CD4-positive, alpha-beta T cell treated with Interleukin-17A for 1 hour (primary cell): Measurements from ENCODE around the gene MARCHF3.
A peak's percentile ranks its signal among the peaks of the same experiment; 100 is the strongest.
"Not testable (repeated sequence)": the region's sequence is repeated elsewhere in the genome, so short reads cannot be mapped to it uniquely, and the experiment has no call there.

Source experiments
- DNase-seq: peaks from one replicate; pipeline ENCODE4 v3.0.0-alpha.2; 2020

The MARCHF3 gene

GRCh38 chr5:127030259-127031146 lies at the start of gene MARCHF3:
MARCHF3 (minus strand) TSS chr5:127030558; CDS start chr5:126918171, 112,387 bp downstream.
- peak; percentile 93 for DNase-seq

- no peak for DNase-seq
Measured at GRCh38 chr5:127079994-127080491, 49.7 kb upstream of the MARCHF3 start.

GRCh38 chr5:127077366-127077765 lies 47.0 kb upstream of the MARCHF3 start:
- no peak for DNase-seq

DNA sequence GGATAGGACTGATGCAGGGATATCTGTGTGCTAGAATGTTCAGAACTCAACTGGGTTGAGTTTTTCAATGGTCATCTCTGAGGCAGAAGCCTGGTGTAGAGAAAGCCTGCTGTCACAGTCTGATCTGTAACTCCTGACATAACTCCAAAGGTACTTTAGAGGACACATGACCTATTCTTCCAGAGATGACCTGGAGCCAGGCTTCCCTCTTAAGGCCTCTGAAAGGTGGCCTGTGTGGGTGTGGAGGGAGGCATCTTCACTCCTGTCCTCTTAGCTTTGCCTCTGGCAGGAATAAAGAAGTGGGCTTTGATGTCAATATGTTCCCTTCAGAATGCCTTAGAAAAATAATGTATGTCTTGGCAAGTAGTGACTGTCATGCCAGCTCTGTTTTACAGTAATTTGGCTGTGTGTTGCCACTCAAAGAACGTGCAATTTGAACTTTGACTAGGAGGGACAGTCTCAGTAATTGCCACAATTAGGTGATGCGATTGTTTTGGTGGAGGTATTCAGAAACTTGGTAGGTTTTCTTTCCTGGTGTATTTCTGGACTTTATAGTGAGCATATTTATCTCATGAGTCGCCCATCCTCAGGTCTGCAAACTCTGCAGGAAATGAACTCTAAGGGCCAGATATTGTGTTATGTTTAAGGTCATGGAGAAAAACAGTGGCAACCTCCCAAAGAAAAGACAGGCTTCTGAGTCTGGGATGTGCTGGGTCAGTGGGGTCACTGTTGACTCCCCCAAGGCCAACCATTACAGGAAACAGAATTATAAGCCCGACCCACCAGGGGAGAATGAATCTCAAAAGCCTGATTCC lies 46.2 kb upstream of the MARCHF3 start:
- DNase-seq = no peak

DNA sequence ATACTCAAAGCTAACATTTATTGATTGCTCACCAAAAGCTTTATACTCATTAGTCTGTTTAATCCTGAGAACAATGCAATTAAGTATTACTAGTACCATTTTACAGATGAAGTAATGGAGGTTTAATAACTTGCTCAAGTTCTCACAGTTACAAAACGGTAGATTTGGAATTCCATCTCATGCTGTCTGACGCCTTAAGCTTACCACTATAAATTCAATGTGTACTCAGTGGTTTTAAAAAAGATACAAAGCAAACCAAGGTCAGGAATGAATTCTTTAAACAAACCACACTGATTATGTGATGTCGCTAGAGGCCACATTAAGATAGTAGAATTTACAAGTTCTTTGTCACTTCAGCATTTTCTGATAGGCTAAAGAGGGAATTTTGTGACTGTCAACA lies 44.1 kb upstream of the MARCHF3 start:
- DNase-seq = no peak

GRCh38 chr5:127072861-127073846 lies 42.8 kb upstream of the MARCHF3 start, which contains the start of gene C5orf63:
C5orf63 (minus strand) TSS chr5:127073502; CDS start chr5:127058995, 14,507 bp downstream.
- DNase-seq = peak; percentile 74

- DNase-seq = no peak
Measured at GRCh38 chr5:127070243-127070642, 39.9 kb upstream of the MARCHF3 start.

GRCh38 chr5:127068493-127069214 lies 38.3 kb upstream of the MARCHF3 start:
- no peak for DNase-seq

GRCh38 chr5:127066721-127067120 lies 36.4 kb upstream of the MARCHF3 start:
- no peak for DNase-seq

- DNase-seq = no peak
Measured at GRCh38 chr5:127064253-127064840, 34.0 kb upstream of the MARCHF3 start.

GRCh38 chr5:127063257-127063913 lies 33.0 kb upstream of the MARCHF3 start:
- DNase-seq = no peak

DNA sequence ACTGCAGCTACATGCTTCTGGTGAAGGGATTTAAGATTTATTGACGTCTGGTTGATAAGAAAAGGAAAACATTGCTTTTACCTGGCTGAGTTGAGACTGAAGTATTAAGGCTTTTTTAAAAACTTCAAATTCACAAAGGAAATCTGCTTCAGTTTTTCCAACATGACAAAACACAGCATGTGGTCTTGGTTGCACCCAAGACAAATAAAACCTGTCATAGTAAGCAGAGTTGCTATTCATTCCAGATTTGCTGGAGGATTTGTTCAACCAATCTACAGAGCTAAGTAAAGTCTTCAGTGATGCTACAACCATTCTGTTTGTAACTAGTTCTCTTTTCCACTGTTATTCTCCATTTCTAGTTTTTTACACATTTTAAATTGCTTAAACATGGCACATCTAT lies 31.6 kb upstream of the MARCHF3 start:
- no peak for DNase-seq

DNA sequence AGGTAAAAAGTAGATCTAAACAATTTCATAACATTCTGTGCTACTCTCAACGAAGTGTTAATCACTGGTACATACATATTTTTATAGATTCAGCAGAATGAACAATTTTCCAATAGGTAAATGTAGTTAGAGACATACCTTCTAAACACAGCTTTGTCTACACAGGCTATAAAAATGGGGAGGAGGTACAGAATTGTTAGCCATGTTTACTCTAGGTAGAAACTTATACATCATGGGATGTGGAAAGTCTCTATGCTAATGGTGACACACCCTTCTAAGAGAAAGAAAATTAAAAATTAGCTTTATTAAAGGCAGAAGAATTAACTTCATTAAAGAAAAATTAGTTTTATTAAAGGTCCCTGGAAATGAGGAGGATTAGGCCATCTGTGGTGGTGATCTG lies 31.2 kb upstream of the MARCHF3 start:
- no peak for DNase-seq

- DNase-seq = no peak
Measured at GRCh38 chr5:127060470-127060985, 30.2 kb upstream of the MARCHF3 start.

GRCh38 chr5:127056896-127057295 lies 26.5 kb upstream of the MARCHF3 start:
- no peak for DNase-seq

DNA sequence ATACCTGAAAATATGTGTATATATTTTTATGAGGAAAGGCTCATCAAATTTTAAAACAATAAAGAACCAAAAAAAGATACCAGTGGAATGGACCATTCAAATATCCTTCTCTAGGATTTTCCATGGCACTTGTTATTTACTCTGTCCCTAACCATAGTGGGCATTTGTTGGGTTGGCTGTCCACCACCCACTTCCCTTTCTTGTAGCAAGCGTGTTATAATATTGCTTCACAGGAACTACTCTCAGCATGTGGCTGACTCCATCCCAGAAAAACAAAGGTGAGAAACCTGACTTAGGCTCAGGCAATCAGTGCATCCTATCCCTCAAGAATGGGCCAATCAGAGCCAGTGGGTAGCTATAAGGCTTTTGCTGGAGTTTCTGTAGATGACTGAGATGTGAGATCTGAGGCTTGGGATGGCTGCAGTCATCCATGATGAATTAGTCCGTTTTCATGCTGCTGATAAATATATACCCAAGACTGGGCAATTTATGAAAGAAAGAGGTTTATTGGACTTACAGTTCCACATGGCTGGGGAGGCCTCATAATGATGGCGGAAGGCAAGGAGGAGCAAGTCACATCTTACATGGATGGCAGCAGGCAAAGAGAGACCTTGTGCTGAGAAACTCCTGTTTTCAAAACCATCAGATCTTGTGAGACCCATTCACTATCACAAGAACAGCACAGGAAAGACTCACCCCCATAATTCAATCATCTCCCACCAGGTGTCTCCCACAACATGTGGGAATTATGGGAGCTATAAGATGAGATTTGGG lies 25.7 kb upstream of the MARCHF3 start:
- DNase-seq = no peak

GRCh38 chr5:127053551-127053950 lies 23.2 kb upstream of the MARCHF3 start:
- not testable (repeated sequence) for DNase-seq

- no peak for DNase-seq
Measured at GRCh38 chr5:127053049-127053448, 22.7 kb upstream of the MARCHF3 start.

GRCh38 chr5:127051591-127051990 lies 21.2 kb upstream of the MARCHF3 start:
- DNase-seq = no peak
